ENCODE data around the gene ABCA4.
"Not testable (repeated sequence)": the region's sequence is repeated elsewhere in the genome, so short reads cannot be mapped to it uniquely, and the experiment has no call there.

The ABCA4 gene

DNA sequence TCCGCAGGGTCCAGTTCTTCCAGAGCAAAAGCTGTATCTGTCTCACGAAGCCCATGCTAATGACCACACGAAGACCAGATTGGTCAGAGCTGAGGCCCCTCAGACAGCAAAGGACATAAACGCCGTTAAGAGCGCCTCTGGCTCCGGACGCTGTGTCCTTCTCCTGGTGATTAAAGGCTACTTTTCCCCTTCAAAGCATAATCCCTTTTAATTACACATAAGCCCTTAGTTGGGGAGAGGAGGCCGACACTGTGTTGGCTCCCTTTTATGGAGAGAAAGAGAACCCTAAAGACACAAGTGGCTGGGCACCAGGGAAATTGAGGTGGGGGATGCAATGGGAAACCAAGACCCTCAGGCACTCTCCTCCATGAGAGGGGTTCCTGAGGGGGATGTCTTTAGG is at the start of gene ABCA4:
Gene ABCA4, minus strand, starts transcription at position 158 of the 400 bp plus-strand sequence. Its CDS starts 103 bp downstream, at position 55.
- in situ Hi-C loops (cut with HindIII; ENCODE audit: low sequenced_read_pairs), result loop anchor here (5.0 kb wide), 1 partner anchor 44 kb away; no protein-coding TSS in a partner anchor

DNA sequence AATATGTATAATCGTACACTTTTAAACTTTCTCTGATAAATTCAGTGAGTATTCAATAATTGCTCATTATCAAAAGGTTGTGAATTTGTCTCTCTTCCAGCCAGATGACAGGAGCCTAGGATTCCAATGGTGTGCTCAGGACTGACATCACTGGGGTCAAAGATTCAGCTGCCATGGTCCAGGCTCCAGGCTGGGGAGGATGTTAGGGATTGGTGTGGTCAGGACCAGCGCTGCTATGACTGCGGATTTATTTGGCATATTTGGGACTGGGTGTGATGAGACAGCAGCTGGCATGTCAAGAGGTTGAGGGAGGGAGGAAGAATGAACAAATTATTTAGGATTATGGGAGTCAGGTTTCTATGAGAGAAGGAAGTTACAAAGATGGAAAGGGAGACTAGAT is 48.2 kb upstream of the ABCA4 start:
- in situ Hi-C loops (cut with HindIII; ENCODE audit: low sequenced_read_pairs), result no loop called here

DNA sequence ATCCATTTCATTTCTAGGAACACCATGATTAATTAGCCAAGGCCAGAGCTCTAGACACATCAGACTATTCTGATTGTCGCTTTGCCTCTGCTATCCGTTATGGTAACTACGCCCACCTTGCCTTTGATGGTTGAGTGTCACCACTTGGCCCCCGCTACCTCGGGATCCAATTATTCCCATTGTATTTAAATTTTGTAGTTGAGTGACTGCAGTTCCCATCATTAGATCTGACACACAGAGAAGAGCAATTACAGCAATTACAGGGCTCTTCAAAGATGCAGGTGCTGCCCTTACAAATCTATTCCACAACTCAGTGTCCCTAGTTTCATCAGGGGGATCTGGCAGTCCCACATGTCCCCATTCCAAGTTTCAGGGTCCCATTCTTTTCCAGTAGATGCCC is 44.9 kb upstream of the ABCA4 start:
- in situ Hi-C loops (cut with HindIII; ENCODE audit: low sequenced_read_pairs), result no loop called here

DNA sequence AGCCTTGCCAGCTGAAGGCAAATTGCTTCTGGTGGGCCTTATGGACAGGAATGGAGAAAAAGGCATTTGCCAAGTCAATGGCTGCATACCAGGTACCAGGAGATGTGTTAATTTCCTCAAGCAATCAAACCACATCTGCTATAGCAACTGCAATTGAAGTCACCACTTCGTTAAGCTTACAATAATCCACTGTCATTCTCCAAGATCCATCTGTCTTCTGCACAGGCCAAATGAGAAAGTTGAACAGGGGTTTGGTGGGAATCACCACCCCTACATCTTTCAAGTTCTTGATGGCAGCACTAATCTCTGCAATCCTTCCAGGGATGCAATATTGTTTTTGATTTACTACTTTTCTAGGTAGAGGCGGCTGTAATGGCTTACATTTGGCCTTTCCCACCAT is 43.9 kb upstream of the ABCA4 start:
- in situ Hi-C loops (cut with HindIII; ENCODE audit: low sequenced_read_pairs), result not testable (repeated sequence)

DNA sequence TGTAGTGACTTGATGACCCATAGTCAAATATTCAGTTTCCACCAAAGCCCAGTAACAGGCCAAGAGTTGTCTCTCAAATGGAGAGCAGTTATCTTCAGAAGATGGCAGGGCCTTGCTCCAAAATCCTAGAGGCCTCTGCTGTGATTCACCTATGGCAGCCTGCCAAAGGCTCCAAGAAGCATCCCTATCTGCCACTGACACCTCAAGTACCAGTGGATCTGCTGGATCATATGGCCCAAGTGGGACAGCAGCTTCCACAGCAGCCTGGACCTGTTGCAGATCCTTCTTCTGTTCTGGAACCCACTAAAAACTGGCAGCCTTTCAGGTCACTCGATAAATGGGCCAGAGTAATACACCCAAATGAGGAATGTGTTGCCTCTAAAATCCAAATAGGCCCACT is 43.2 kb upstream of the ABCA4 start:
- in situ Hi-C loops (cut with HindIII; ENCODE audit: low sequenced_read_pairs), result not testable (repeated sequence)

DNA sequence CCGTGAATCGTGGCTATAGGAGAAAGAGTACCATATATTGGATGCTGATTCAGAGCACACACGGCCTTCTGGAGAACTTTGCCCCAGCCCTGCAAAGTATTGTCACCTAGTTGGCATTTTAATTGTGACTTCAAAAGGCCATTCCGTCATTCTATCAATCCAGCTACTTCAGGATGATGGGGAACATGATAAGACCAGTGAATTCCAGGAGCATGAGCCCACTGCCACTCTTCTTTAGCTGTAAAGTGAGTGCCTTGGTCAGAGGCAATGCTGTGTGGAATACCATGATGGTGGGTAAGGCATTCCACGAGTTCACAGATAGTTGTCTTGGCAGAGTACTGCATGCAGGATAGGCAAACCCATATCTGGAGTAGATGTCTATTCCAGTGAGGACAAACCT is 42.3 kb upstream of the ABCA4 start:
- in situ Hi-C loops (cut with HindIII; ENCODE audit: low sequenced_read_pairs), result not testable (repeated sequence)

DNA sequence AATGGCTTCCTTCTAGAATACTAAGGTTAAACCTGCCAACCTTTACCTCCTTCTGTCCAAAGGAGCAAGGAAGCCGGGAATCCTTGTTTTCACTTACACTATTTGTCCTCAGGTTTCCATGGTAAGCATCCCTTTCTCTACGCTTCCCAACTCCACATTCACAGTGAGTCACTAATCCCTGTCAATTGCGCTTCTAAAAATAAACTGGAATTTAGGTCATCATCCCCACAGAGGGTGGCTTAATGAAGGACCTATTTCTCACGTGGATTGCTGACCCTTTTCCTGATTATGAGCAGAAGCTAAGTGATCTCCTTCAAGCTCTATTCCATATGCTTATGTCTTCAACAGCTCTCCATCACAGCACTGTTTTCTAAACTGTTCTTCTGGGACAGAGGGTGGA is 39.9 kb upstream of the ABCA4 start:
- in situ Hi-C loops (cut with HindIII; ENCODE audit: low sequenced_read_pairs), result no loop called here

DNA sequence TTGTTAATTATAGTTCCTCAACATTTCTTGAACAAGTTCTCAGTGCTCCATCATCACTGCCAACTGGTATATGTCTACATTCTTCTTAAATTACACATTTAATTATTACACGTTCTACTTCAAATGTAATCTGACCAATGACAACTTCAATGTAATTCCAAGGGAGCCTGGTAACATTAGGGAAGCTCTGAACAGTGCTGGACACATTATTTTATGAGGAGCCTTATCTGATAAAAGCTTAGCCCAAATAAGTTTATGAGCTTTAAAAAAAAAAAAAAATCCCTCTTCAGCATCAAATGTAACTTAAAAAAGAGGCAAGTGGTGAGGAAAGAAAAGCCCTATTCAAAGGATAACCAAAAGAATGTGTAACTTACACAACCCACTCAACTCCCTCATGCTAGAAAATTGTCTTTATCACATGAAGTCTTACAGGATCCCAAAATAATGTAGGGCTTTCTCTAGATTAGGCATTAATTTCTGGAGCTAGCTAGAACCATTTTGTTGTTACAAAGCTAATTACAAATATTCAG is 35.2 kb upstream of the ABCA4 start:
- in situ Hi-C loops (cut with HindIII; ENCODE audit: low sequenced_read_pairs), result no loop called here

DNA sequence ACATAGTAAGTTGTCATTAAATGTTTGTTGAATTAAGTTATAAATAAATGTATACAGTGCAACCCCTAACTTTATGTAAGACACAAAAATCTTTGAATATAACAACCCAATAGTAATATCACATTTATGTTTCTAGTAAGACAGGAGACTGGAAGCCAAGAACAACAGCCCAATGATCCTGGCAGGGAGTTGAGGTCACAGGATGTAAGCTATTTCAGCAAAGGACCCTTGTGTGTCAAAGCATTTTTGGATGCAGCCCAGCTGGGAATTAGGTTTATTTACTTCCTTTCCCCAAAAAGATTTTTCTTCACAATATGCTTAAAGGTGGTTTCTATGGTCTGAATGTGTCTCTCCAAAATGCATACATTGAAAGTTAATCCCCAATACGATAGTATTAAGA is 34.0 kb upstream of the ABCA4 start:
- in situ Hi-C loops (cut with HindIII; ENCODE audit: low sequenced_read_pairs), result no loop called here

DNA sequence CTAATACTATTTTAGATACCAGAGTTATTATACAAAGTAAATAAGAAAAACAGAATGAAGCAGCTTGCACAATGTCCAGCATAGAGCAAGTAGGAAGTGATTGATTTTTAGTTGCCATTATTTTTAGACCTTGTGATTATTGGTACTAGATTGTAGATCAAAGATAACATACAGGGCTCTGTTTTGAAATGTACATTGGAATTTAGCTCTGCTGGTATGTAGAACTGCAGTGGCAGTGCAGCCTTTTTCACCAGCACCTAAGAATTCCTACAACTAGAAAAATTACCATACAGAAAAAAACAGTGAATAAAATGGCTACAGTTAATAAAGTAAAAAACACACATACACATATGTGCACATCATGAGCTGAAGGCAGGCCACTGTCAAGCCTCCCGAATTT is 32.2 kb upstream of the ABCA4 start:
- in situ Hi-C loops (cut with HindIII; ENCODE audit: low sequenced_read_pairs), result no loop called here

DNA sequence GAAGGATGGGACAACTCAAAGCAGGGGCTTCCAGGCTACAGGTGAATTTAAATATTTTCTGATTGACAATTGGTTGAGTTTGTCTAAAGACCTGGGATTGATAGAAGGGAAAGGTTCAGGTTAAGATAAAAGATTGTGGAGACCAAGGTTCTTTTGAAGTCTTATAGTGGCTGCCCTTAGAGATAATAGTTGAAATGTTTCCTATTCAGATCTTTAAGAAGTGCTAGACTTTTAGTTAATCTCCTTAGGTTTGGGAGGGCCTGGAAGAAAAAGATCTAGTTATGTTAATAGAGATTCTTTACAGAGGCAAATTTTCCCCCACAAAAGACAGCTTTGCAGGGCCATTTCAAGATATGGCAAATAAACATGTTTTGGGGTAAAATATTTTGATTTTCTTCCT is 28.2 kb upstream of the ABCA4 start:
- in situ Hi-C loops (cut with HindIII; ENCODE audit: low sequenced_read_pairs), result not testable (repeated sequence)

DNA sequence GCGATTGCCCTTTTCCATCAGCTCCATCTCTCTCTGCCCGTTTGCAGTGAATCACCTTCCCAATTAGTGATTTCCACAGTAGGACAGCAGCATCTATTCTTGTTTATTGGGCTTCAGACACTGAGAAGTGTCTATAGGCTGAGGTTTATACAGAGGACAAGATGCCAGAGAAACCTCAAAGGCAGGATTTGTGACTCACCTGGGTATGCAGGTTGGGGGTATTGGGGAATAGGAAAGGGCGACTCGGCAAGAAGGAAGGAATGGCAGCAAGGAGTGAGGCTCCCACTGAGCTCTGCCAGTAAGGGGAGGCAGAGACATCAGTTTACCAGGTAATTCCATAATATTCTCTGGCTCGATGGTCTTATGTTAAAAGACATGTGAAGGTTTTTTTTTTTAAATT is 25.3 kb upstream of the ABCA4 start:
- in situ Hi-C loops (cut with HindIII; ENCODE audit: low sequenced_read_pairs), result no loop called here

DNA sequence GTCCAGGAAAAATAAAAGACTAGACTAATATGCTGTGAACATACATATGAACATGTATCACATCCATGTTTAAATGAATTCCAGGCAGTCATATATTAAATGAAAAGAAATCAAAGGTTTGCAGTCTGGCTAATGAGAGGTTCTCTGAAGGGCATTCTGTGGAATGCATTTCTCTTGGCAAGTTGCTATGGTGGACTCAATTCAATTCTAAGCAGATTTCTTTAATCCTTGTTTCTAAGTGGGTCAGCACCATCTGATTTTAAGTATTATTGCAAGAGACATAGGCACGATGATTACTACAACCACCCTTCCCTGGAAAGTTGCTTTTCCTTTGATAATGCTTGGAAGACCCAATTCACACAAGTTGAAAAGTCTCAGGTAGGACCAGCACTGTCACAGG is 23.9 kb upstream of the ABCA4 start:
- in situ Hi-C loops (cut with HindIII; ENCODE audit: low sequenced_read_pairs), result no loop called here

DNA sequence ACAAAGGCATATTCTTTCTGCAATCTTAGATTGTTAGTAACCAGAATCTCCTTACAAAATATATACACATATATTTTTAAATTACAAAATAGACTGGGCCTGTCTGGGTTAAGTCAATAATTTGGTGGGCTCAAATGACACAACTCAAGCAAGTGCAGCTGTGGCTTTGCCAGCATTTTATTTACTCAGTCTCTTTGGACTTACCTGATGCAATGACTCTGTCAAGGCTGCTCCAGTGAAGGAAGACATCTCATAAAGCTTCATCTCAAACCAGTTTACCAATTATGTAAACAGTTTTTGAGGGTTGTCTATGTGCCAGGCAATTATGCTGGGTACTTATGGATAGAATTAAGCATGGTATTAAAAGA is 22.8 kb upstream of the ABCA4 start:
- in situ Hi-C loops (cut with HindIII; ENCODE audit: low sequenced_read_pairs), result no loop called here

DNA sequence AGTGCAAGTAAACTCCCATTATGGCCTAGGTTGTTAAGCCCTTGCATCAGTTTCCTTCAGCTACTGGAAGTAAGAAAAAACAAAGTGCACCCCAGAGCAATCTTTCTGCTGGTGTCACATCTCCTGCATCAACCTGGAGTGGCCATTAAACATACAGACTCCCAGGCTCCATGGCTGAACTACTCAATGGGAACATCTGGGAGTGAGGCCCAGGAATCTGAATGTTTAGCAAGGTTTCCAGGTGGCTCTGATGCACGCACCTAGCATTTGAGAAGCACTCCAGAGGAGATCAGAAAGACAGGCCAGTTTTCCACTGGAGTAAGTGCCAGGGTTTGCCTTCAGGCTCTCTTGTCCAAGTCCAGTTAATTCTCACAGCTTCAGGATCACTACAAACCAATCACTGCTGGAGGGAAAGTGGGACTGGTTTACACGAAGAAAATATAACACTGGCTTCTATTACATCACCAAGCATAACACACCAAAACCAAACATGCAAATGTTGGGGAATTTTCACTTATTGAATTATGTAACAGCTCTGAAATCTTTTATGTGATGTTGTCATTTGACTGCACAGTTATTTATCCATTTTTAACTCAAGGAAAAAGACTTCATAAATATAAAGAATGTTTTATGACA is 22.3 kb upstream of the ABCA4 start:
- in situ Hi-C loops (cut with HindIII; ENCODE audit: low sequenced_read_pairs), result no loop called here

DNA sequence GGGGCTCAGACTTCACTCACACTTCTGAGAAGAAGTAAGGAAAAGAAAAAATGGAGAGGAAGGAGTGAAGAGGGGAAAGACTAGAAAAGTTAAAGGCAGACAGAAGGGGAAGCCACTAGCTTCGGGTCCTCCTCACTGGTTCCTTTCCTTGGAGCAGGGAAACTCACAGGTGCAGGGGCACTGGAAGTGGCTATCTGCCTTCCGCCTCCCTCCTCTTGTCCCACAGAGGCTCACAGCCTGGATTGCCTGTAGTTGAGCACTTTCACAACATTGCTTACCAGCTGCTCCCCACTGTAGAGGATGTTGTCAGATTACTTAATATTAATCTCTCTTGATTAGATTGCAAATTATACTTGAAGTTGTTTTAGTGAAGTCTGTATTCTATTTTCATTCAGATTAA is 21.6 kb upstream of the ABCA4 start:
- in situ Hi-C loops (cut with HindIII; ENCODE audit: low sequenced_read_pairs), result no loop called here

DNA sequence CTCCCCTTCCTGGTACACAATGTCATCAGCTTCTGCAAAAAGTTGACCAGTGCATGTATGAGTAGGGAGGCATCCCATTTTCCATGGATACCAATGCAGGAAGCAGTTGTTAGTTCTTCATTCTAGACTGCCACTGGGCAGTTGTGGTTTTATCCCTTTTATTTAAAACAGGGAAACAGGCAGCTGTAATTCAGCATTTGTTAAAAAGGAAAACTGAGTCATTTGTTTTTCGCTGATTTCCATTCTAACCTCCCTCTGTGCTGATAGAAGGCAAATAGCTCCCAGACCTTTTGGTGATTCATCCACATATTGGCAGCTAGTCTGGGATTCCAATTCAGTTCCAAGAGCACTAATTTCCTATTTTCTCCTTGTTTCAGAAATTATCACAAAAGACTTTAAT is 21.1 kb upstream of the ABCA4 start:
- in situ Hi-C loops (cut with HindIII; ENCODE audit: low sequenced_read_pairs), result no loop called here

DNA sequence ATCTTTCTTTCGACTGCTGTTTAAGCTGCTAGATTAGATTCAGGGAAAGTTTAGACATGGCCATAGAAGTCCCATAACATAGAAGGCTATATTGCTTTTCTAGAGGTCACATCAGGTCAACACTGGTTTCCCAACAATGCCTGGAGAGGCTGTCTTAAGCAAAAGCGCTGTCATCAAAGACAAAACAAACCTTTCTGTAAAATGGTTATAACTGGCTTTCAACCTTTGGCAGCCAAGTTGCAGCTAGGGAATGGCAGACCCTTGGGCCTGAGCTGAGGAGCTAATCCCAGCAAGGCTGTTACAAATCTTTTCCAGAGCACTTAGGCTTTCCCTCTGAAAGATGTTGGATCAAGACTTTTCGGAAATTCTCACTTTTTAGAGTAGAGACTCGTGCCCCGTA is 11.2 kb upstream of the ABCA4 start:
- in situ Hi-C loops (cut with HindIII; ENCODE audit: low sequenced_read_pairs), result no loop called here

DNA sequence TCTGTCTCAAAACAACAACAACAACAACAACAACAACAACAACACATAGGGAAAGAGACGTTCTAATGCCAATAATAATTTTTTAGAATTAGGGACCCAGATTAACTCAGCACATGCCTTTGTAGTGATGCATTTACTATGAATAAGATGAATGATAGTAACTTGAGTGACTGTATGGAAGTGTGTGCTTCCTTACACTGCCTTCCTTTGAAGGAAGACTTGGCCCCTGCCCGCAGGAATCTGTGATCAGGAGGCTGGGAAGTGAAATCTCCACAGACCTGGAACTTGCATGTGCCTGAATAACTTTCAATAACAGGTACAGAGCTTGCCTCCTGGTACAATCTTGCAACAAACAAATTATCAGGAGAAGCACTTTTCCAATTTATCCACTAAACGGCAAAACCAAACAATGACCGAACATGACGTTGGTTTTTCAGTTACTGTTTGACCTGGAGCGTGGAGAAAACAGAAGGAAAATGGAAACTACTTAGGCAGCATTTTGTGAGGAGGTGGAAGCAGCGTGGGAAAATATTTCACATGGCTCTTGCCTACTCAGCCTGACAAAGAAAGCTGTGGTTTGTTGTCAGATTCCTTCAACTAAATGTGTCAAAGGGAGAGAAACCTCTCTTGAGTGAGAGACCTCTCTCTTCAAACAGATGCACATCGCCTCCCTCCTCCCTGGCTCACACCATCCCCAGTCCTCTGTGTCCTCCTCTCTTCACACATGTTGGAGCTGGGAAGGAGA is 10.1 kb upstream of the ABCA4 start:
- in situ Hi-C loops (cut with HindIII; ENCODE audit: low sequenced_read_pairs), result no loop called here

DNA sequence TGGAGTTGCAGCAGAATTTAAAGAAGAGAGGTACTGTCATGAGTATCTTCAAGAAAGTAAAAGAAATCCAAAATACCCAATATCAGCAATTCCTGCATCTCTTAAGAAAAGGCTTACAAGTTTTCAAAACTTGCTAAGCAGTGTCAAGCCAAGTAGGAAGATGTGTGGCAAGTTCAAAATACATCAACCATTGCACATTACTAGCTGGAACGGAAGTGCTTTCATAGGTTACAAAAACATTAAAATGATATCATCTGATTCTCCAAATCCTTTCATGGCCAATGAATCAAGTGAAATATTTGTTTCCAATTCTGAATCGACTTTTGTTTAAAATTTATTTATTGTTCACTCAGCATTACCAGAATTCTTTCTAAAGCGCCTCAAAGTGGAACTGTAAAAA is 5.7 kb upstream of the ABCA4 start:
- in situ Hi-C loops (cut with HindIII; ENCODE audit: low sequenced_read_pairs), result no loop called here

DNA sequence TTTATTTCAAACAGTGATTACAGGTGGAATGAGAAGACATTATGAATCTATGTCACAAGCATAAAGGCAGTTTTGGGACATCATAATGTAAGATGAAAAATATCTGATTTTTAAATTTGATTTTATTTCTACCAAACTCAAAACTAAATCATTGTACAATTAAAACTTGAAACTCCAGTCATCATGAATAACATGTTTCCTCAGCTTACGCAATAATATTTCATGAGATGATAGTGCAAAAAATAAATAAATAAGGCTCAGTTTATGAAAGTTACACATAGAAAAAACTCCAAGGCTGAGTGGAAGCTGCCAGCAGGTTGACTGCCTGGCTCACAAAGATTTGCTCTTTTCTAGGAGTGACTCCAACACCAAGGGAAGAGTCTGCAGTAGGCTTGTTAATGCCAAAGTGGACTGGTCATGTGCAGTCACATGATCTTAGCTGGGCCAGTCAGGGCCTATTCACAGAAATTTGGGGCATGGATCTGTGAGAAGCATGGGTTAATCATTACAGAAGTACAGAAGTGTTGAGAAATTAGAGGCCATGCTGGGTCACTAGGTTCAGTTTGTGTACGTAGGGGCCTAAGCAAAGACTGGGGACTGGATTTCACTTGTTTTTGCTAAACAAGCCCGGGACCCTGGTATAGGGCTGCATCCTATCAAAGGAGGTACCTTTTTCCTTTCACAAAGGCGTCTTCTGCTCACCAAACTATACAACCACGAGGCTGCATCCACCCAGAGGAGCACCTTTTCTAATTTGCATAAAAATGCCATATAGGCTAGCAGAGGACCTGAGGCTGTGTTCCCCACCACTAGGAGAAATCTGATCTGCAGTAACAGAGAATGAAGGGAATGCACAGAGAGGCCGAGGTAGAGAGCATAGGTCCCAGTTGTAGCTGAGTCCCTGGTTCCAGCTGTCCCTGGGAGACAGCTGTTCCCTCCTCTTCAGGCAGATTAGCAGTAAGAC is 4.9 kb upstream of the ABCA4 start:
- in situ Hi-C loops (cut with HindIII; ENCODE audit: low sequenced_read_pairs), result no loop called here
